NCI-H1105 treated with DMSO at 0.1 percent for 48 hours (cell line): ENCODE data around the gene TRNT1.

Experiments used
- DNase-seq: peaks from one replicate; lab custom pipeline; 2025; lab: John Stamatoyannopoulos, UW

TRNT1 gene

DNA sequence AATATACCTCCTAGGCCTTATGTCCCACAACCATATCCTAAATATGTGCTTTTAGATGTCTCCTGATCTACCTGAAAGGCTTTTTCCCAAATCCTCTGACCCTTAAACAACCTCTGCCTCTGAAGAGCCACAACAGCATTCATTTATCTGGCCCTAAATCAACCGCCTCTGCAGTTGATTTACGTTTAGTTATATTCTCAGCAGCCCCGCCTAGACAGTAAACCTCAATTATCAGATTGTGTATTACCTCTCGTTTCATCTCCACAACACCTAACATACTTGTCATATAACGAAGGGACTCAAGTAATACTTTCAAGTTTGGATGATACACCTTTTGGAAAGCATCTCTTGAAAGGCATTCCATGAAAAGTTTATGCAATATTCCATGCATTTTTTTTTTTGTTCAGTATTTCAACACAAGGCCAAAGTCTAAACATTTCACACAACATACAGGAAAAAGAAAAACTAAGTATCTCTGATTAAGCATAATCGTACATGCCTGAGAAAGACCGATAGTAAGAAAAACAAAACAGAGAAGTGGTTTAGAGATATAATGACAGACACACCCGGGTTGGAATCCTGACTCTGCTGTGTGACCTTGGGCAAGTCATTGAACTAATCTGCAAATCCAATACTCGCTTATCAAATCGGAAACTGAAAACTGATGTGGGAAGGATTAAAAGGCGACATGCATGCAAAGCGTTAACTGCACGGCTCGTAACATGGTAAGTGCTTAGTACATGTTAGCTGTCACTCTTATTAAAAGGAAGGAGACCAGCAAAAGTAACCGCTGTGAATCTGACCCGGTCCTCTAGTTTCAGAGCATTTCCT is 52.0 kb downstream of the TRNT1 start:
- no peak for DNase-seq

DNA sequence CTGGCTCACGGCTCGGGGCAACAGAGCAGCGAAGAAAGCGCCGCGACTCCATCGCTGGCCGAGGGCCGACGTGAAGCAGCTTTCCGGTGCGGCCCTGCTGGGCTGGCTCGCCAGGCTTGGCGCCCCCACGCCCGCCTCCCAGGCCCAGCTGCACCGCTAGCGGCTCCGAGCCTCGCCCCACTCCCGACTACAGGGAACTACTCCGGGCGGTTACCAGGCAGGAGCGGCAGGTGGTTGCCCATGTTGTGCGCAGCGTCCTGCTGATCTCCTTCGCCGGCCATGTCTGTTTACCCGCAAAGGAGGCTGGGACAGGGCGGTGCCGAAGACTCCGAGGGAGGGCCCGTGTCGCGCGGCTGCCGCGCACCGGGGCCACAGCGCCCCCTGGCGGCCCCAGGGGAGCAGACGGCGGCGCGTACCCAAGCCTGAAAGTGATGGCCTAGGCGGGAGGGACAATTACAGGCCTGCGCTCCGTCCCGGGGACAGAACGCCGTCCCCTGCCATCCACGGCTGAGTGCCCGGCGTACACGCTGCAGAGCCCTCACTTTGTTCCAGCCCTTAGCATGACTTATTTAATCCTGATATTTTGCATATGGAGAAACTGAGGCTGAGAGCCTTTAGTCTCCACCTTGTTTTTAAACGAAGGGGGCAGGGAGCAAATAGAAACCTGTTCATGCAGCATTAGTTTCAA is 52.8 kb downstream of the TRNT1 start, which contains the start of gene CRBN:
Gene CRBN, minus strand, starts transcription at position 285 of the 688 bp plus-strand sequence. Its CDS starts 4 bp downstream, at position 281.
- DNase-seq = peak; percentile 67

DNA sequence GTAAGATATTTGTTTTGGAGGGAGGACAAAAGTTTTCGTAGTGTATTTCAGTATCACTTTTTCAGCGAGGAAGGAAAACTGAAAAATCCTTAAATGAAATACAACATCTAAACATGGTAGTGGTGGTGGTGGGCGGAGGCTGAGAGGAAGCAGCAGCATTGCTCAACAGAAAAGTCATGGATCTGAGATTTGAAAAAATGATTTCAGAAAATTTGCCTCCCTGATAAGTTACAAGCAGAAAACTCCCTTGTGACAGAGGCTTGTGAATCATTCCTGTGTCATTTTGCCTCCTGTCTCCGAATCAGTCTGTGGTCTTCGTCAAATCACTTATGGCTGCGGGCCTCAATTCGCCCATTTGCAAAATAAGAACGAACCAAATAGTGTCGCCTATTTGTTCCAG is 53.7 kb downstream of the TRNT1 start:
- DNase-seq = no peak

DNA sequence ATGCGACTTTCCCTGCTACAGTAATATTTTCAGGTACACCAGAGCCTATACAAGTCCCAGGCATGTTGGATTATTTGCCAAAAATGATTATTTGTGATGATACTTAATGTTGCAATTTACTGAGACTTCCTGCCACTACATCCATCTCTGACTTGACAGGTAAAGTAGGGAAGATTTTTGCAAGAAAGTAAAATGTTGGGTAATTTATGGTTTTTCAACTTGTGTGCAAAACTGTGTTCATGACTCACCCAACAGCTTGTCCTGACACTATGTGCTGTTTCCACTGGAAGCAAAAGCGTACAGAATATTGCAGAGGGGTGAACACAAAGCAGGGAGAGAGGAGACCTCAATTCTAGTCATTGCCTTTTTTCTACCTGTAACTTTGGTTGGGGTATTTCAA is 58.1 kb downstream of the TRNT1 start:
- DNase-seq = no peak

DNA sequence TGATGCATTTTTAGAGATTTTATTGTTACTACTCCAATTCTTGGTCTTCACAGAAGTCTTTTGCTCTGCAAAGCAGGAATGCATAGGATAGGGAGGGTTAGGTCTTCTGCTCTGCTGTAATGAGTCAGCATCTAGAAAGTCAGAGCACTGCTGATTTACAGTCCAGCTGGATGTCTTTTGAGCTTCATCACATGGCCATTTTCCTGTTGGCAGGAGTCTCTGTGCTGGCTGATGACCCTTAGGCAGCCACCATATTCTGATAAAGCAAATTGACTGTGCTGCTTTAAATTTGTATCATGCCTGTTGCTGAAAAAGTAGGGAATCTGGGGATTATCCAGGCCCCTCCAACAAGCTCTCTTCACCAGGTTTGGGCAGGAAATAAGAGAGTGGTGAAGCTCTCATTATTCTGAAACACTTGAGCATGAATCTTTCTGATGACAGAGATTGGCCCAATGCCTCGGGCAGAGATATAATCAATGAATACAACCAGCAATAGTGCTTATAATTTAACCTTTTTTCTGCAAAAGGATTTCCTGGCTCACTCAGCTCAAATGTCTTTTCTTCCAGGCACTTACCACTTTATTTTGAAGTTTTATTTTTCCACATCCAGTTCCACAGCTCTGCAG is 62.5 kb downstream of the TRNT1 start:
- DNase-seq = no peak

DNA sequence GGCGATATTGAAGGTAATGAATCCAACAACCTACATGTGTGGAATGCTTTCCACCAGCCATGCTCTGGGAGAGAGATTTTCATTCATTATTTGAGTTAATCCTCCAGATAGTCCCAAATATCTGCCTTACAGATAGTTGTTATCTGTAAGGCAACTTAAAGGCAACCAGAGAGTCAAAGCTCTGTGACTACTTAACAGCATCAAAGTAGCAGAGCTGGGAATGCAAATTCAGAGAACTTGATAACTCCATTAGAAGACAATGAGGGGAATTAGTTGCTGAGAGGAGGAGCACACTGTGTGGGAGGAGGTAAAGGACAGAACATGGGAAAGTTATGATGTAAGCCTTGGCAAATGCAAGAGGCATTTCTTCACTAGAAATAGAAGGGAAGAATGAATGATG is 63.2 kb downstream of the TRNT1 start:
- no peak for DNase-seq

DNA sequence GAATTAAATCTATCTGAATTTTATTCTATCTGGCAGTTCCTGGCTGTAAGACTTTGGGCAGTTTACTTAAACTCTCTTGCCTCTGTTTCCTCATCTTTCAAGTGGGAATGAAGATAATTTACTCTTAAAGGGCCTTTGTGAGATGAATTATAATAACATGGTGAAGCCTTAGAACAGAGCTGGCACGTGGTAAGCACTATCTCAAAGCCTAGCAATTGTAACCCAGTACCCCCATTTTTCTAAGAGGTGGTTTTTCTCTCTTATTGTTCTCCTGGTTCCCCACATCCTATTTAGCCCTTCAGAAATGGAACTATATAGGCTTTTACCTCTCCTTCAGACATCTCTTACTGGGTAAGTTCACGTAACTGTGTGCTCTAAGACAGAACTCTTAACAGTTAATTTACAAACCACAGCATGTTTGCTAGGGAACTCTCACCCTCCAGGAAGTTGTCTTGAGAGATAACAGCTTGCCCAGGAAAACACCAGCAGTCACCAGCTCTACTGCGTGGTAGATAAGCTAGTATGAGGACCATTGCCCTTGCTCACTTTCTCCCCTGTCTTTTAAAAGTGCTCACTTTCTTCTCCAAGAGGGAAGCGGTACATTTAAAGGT is 65.0 kb downstream of the TRNT1 start:
- no peak for DNase-seq

DNA sequence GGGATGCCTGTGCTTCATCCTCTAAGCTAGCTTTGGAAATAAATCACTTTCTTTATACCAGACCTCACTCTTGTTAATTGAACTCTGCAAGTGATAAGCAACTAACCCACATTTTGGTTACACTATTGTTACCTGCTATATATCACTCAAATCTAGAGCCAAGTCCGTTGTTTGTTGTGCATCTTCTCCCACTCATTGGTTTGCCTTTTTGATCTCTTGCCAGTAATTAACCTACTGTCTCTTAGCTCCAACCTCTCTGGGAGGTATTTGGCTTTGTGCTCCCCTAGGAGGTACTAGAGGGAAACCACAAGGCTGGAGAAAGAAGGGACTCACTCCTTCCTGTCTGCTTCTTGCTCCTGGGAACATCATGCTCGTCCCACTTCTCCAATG is 65.5 kb downstream of the TRNT1 start:
- DNase-seq = no peak

DNA sequence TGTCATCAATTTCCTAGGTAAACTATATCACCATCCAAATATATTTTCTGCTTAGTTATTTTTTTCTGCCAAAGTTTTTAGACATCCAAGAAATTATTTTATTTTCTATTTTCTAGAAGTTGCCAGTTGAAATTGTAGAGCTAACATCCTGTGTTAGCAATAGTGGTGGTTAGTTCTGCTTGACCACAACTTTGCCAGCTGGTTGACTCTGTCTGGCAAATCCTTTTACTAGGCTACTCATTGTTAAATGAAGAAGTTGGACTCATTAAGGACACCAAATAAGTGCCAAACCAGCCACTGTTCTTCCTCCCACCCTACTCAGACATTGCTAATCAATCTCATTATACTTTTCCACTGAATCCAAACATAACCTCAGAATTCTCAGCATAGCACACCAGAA is 68.1 kb downstream of the TRNT1 start:
- DNase-seq = no peak

DNA sequence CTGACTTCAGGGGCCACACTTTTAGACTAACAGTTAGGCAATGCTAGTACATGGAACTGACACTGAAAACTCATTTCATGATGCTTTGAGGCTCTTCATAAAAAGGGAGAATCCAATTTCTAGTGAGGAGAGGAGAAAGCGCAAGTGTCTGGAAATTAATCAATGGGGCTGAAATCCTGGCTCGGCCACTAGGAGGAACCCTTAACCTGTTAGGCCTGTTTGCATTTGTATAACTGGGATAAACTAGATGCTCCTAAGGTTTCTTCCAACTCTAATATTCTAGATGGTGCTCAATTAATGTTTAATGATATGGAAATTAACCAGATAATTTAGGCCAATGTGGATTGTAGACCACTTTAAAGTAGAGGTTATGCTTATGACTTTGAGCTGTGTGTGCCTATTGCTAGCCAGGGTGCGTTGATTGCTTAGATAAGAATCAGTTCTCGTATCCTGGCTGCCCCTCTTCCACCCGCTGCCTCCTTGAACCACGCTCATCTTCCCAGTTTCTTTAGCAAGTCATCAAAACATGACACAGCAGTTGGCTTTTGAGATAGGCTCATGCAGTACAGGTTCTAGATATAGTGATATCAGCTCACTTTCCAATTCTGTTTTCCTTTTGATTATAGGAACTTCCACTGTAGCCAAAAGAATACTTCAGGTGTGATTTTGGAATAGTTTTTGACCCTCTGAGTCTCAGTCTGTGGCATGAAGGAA is 69.6 kb downstream of the TRNT1 start:
- peak; percentile 25 for DNase-seq
